WI38 (cell line): ENCODE measurements around the gene GHR.
"Not testable (repeated sequence)": the region's sequence is repeated elsewhere in the genome, so short reads cannot be mapped to it uniquely, and the experiment has no call there.

Experiments
- H3K4me3 ChIP-seq: 2 replicates; pipeline ENCODE4 v1.5.1; 2011; ENCODE audit warnings: low read depth, mild to moderate bottlenecking, control low read depth, low read length
- CTCF ChIP-seq: IDR thresholded peaks from 2 replicates; pipeline ENCODE4 v1.5.1; 2012; ENCODE audit warnings: low read depth, mild to moderate bottlenecking, control low read depth, low read length

The GHR gene

GRCh38 chr5:42677156-42677842 lies 254.1 kb downstream of the GHR start:
- TF ChIP-seq CTCF: no peak
- no peak overlapping the region for H3K4me3 ChIP-seq

- H3K4me3 ChIP-seq: no peak overlapping the region
- no peak for TF ChIP-seq CTCF
These were observed 256.8 kb downstream of the GHR start for GRCh38 chr5:42680046-42680445.

GRCh38 chr5:42685078-42685477 lies 261.8 kb downstream of the GHR start:
- H3K4me3 ChIP-seq: not testable (repeated sequence)

GRCh38 chr5:42689391-42689790 lies 266.2 kb downstream of the GHR start:
- TF ChIP-seq CTCF: no peak
- H3K4me3 ChIP-seq: no peak overlapping the region

- TF ChIP-seq CTCF: no peak
- H3K4me3 ChIP-seq: no peak overlapping the region
These were observed 268.2 kb downstream of the GHR start for GRCh38 chr5:42691413-42691937.

GRCh38 chr5:42701351-42702059 lies 278.3 kb downstream of the GHR start:
- no peak overlapping the region for H3K4me3 ChIP-seq
- TF ChIP-seq CTCF: no peak

- H3K4me3 ChIP-seq: no peak overlapping the region
- no peak for TF ChIP-seq CTCF
These were observed 280.0 kb downstream of the GHR start for GRCh38 chr5:42703238-42703637.
